Tibial artery (tissue), 4 donors: ENCODE results near the gene RASL11A.

Experiments
- DNase-seq, 2 donors: peaks; one replicate each; pipeline ENCODE4 v3.0.0-alpha.2; 2019
- H3K27ac ChIP-seq, 2 donors: fragments of 200-600 bp; sonication (generic) in 1 of 2; 1 replicate in 1 of 2; 2 replicates in 1 of 2; pipeline ENCODE4 v1.5.1; 2018 to 2019; ENCODE audit warnings: mild to moderate bottlenecking in 1 of 2
- H3K27me3 ChIP-seq, 2 donors: fragments of 200-600 bp; sonication (generic) in 1 of 2; one replicate each; pipeline versions ENCODE4 v1.5.1 to v1.6.0; 2016 to 2019
- H3K36me3 ChIP-seq, 3 donors: fragments of 200-600 bp; sonication (generic) in 2 of 3; one replicate each; pipeline ENCODE4 v1.5.1; 2016 to 2019; ENCODE audit warnings: mild to moderate bottlenecking in 2 of 3
- H3K4me1 ChIP-seq, 4 donors: fragments of 200-600 bp; sonication (generic) in 2 of 4; 1 replicate in 3 of 4; 2 replicates in 1 of 4; pipeline ENCODE4 v1.5.1; 2016 to 2019
- H3K4me3 ChIP-seq, 2 donors: fragments of 200-600 bp; sonication (generic) in 1 of 2; 1 replicate in 1 of 2; 2 replicates in 1 of 2; pipeline ENCODE4 v1.5.1; 2018 to 2019; ENCODE audit warnings: mild to moderate bottlenecking in 2 of 2
- H3K9me3 ChIP-seq, 3 donors: fragments of 200-600 bp; sonication (generic) in 1 of 3; one replicate each; pipeline ENCODE4 v1.5.1; 2016 to 2019
- CTCF ChIP-seq, 2 experiments: fragments of 200-600 bp in 1 of 2; fragments of 450-650 bp in 1 of 2; IDR thresholded peaks; one replicate each; pipeline ENCODE4 v1.5.1; 2017 to 2019; ENCODE audit warnings: antibody characterized with exemption in 2 of 2, mild to moderate bottlenecking in 1 of 2, moderate library complexity in 1 of 2
- intact Hi-C: fragments of 100-400 bp; cut with DNase I; formaldehyde crosslinking; loops from one replicate; pipeline ENCODE4 v1.15.0; 2023; ENCODE audit warnings: low total_unique reads

RASL11A gene

GRCh38 chr13:27300941-27301586 is 30.4 kb downstream of the RASL11A start:
- H3K36me3 ChIP-seq, result no peaks in the 10 kb centered on the region
- TF ChIP-seq CTCF (IDR thresholded peaks at IDR 0.05), result no peak

GRCh38 chr13:27302643-27303262 is 32.1 kb downstream of the RASL11A start:
- H3K4me3 ChIP-seq, result no peak overlapping the region
- no peaks in the 10 kb centered on the region for H3K36me3 ChIP-seq
- H3K9me3 ChIP-seq, result no peaks in the 10 kb centered on the region
- no peak for DNase-seq
- H3K27me3 ChIP-seq, result no peaks in the 10 kb centered on the region
- intact Hi-C loops, result no loop called here
- TF ChIP-seq CTCF (IDR thresholded peaks at IDR 0.05), result no peak
- H3K4me1 ChIP-seq, result no peaks in the 10 kb centered on the region
- no peak overlapping the region for H3K27ac ChIP-seq

More at GRCh38 chr13:27300941-27301586, 30.4 kb downstream of the RASL11A start:
- no peak for DNase-seq
- H3K27ac ChIP-seq, result no peak overlapping the region
- H3K9me3 ChIP-seq, result no peaks in the 10 kb centered on the region
- no peaks in the 10 kb centered on the region for H3K4me1 ChIP-seq
- no peak overlapping the region for H3K4me3 ChIP-seq
- H3K27me3 ChIP-seq, result peaks cover 0 to 2% of the 10 kb centered on the region in 2 donors
- intact Hi-C loops, result no loop called here

- intact Hi-C loops, result no loop called here
- Histone ChIP-seq H3K36me3 (no peaks in the 10 kb centered on the region), H3K9me3 (no peaks in the 10 kb centered on the region), H3K27me3 (no peaks in the 10 kb centered on the region), H3K27ac (no peak overlapping the region), H3K4me3 (no peak overlapping the region), H3K4me1 (no peaks in the 10 kb centered on the region)
- TF ChIP-seq CTCF (IDR thresholded peaks at IDR 0.05), result no peak
- DNase-seq, result no peak
Measured at GRCh38 chr13:27304099-27304498, 33.5 kb downstream of the RASL11A start.

GRCh38 chr13:27304611-27305010 is 34.0 kb downstream of the RASL11A start:
- TF ChIP-seq CTCF (IDR thresholded peaks at IDR 0.05), result no peak
- H3K27ac ChIP-seq, result no peak overlapping the region
- no peaks in the 10 kb centered on the region for H3K9me3 ChIP-seq
- DNase-seq, result no peak
- H3K4me1 ChIP-seq, result no peaks in the 10 kb centered on the region
- no peaks in the 10 kb centered on the region for H3K27me3 ChIP-seq
- no peak overlapping the region for H3K4me3 ChIP-seq
- intact Hi-C loops, result no loop called here
- H3K36me3 ChIP-seq, result no peaks in the 10 kb centered on the region

GRCh38 chr13:27306364-27306763 is 35.7 kb downstream of the RASL11A start:
- H3K4me3 ChIP-seq, result no peak overlapping the region
- no peak for TF ChIP-seq CTCF (IDR thresholded peaks at IDR 0.05)
- no peaks in the 10 kb centered on the region for H3K4me1 ChIP-seq
- no peaks in the 10 kb centered on the region for H3K27me3 ChIP-seq
- no peak for DNase-seq
- H3K36me3 ChIP-seq, result no peaks in the 10 kb centered on the region
- intact Hi-C loops, result no loop called here
- no peak overlapping the region for H3K27ac ChIP-seq
- no peaks in the 10 kb centered on the region for H3K9me3 ChIP-seq
